ENCODE results near the gene KRTAP10-8. TPM values are rescaled to one million over a fixed set of nuclear protein-coding genes. Genes with fewer than 3 reads are reported as not detected.

The KRTAP10-8 gene
- polyA plus RNA-seq, 1 donor from 2014 or later, result not detected

- peaks cover 10% of the 10 kb centered on the region for H3K9me3 ChIP-seq (ENCODE audit: low read length)
- no peaks in the 10 kb centered on the region for H4K20me1 ChIP-seq (ENCODE audit: insufficient read depth)
- no peaks in the 10 kb centered on the region for H3F3A ChIP-seq (ENCODE audit: insufficient read depth, low read length, poor library complexity, severe bottlenecking)
- H3K27ac ChIP-seq (ENCODE audit: low read length), result no peak overlapping the region
- H3K27me3 ChIP-seq (ENCODE audit: insufficient read depth, low read depth, low read length), result no peaks in the 10 kb centered on the region
- TF ChIP-seq EP300 (conservative IDR thresholded peaks at IDR 0.05; ENCODE audit: poor library complexity, severe bottlenecking) (no peak), RAD21 (conservative IDR thresholded peaks at IDR 0.05) (no peak), MXI1 (conservative IDR thresholded peaks at IDR 0.05; ENCODE audit: poor library complexity, severe bottlenecking) (no peak), TAF1 (IDR thresholded peaks at IDR 0.05; ENCODE audit: low read depth) (no peak), SMC3 (conservative IDR thresholded peaks at IDR 0.05; ENCODE audit: poor library complexity) (no peak), EZH2 (IDR thresholded peaks at IDR 0.05; ENCODE audit: borderline replicate concordance, insufficient read depth, low read length, poor library complexity, severe bottlenecking) (no peak), REST (IDR thresholded peaks at IDR 0.05; ENCODE audit: borderline replicate concordance) (no peak), POLR2AphosphoS5 (IDR thresholded peaks at IDR 0.05) (no peak)
- TF ChIP-seq, protein P1, sequence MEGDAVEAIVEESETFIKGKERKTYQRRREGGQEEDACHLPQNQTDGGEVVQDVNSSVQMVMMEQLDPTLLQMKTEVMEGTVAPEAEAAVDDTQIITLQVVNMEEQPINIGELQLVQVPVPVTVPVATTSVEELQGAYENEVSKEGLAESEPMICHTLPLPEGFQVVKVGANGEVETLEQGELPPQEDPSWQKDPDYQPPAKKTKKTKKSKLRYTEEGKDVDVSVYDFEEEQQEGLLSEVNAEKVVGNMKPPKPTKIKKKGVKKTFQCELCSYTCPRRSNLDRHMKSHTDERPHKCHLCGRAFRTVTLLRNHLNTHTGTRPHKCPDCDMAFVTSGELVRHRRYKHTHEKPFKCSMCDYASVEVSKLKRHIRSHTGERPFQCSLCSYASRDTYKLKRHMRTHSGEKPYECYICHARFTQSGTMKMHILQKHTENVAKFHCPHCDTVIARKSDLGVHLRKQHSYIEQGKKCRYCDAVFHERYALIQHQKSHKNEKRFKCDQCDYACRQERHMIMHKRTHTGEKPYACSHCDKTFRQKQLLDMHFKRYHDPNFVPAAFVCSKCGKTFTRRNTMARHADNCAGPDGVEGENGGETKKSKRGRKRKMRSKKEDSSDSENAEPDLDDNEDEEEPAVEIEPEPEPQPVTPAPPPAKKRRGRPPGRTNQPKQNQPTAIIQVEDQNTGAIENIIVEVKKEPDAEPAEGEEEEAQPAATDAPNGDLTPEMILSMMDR (IDR thresholded peaks at IDR 0.05; ENCODE audit: poor library complexity, severe bottlenecking), result no peak
- H3K9me2 ChIP-seq (ENCODE audit: insufficient read depth, low read length), result no peaks in the 10 kb centered on the region
- H3K4me3 ChIP-seq (ENCODE audit: low read length), result no peak overlapping the region
- no peak overlapping the region for H2AFZ ChIP-seq (ENCODE audit: low read depth, low read length)
- no peaks in the 10 kb centered on the region for H3K79me2 ChIP-seq (replicated peaks; ENCODE audit: insufficient read depth, low read length)
- no peak overlapping the region for H3K9ac ChIP-seq (ENCODE audit: low read length)
- no peaks in the 10 kb centered on the region for H3K36me3 ChIP-seq (ENCODE audit: insufficient read depth, low read length)
- no peak overlapping the region for H3K4me2 ChIP-seq (ENCODE audit: low read length)
These were observed 40.6 kb upstream of the KRTAP10-8 start for GRCh38 chr21:44571296-44571695.

GRCh38 chr21:44571844-44572782 lies 39.8 kb upstream of the KRTAP10-8 start:
- H3F3A ChIP-seq (ENCODE audit: insufficient read depth, low read length, poor library complexity, severe bottlenecking), result no peaks in the 10 kb centered on the region
- H3K9me2 ChIP-seq (ENCODE audit: insufficient read depth, low read length), result no peaks in the 10 kb centered on the region
- no peaks in the 10 kb centered on the region for H3K27me3 ChIP-seq (ENCODE audit: insufficient read depth, low read depth, low read length)
- no peaks in the 10 kb centered on the region for H3K79me2 ChIP-seq (replicated peaks; ENCODE audit: insufficient read depth, low read length)
- H3K4me3 ChIP-seq (ENCODE audit: low read length), result no peak overlapping the region
- H3K9ac ChIP-seq (ENCODE audit: low read length), result no peak overlapping the region
- H3K36me3 ChIP-seq (ENCODE audit: insufficient read depth, low read length), result no peaks in the 10 kb centered on the region
- H3K9me3 ChIP-seq (ENCODE audit: low read length), result peaks cover 10% of the 10 kb centered on the region
- H3K27ac ChIP-seq (ENCODE audit: low read length), result no peak overlapping the region
- no peak overlapping the region for H3K4me2 ChIP-seq (ENCODE audit: low read length)
- no peaks in the 10 kb centered on the region for H4K20me1 ChIP-seq (ENCODE audit: insufficient read depth)
- H2AFZ ChIP-seq (ENCODE audit: low read depth, low read length), result no peak overlapping the region
- no peak for TF ChIP-seq POLR2AphosphoS5 (IDR thresholded peaks at IDR 0.05)
- no peak for TF ChIP-seq SMC3 (conservative IDR thresholded peaks at IDR 0.05; ENCODE audit: poor library complexity)
- TF ChIP-seq, protein P1 (IDR thresholded peaks at IDR 0.05; ENCODE audit: poor library complexity, severe bottlenecking), result no peak
- no peak for TF ChIP-seq RAD21 (conservative IDR thresholded peaks at IDR 0.05)
- no peak for TF ChIP-seq EP300 (conservative IDR thresholded peaks at IDR 0.05; ENCODE audit: poor library complexity, severe bottlenecking)
- no peak for TF ChIP-seq TAF1 (IDR thresholded peaks at IDR 0.05; ENCODE audit: low read depth)
- TF ChIP-seq EZH2 (IDR thresholded peaks at IDR 0.05; ENCODE audit: borderline replicate concordance, insufficient read depth, low read length, poor library complexity, severe bottlenecking), result no peak
- TF ChIP-seq REST (IDR thresholded peaks at IDR 0.05; ENCODE audit: borderline replicate concordance), result no peak
- TF ChIP-seq MXI1 (conservative IDR thresholded peaks at IDR 0.05; ENCODE audit: poor library complexity, severe bottlenecking), result no peak
